NAMALWA (cell line): ENCODE measurements around the gene RELT.
A peak's percentile ranks its signal among the peaks of the same experiment; 100 is the strongest.

Experiments
- DNase-seq: peaks from one replicate; pipeline ENCODE4 v3.0.0-alpha.2; 2015; ENCODE audit warnings: low spot score

The RELT gene

DNA sequence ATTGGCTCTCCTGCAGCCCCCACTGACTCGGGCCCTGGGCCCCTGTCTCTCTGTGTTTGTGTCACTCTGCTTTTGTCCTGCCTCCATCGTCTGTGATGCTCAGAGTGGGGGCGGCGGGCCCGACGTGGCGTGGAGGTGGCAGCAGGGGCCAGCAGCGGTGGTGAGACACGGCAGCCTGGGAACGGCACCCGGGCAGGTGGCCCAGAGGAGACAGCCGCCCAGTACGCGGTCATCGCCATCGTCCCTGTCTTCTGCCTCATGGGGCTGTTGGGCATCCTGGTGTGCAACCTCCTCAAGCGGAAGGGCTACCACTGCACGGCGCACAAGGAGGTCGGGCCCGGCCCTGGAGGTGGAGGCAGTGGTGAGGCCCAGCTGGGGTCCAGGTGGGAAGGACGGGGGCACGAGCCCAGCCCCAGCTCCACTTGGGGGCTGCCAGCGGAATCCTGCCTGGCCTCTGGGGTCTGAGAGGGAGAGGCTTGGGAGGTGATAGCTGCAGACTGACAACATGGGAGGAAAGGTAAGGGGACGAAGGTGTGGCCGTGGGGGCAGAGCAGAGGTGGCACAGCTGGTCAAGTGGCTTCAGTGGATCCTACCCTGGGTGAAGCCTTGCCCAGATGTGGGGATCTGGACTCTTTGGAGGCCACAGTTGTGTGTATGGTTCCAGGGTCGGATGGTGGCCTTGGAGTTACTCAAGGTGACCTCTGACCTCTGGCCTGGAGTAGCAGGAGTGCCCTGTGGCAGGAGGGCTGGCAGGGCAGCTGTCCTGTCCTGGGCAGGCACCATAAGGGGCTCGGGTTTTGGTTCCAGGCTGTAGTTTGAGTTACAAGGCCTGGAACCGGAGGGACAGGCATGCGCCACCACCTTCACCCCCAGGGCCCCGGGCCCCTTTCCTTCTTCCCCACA, 16.2 kb downstream of the RELT start:
- no peak for DNase-seq

- no peak for DNase-seq
Observed at GRCh38 chr11:73393011-73393380, 16.8 kb downstream of the RELT start.

- peak; percentile 80 for DNase-seq
Observed at GRCh38 chr11:73393479-73394415, 17.5 kb downstream of the RELT start.

DNA sequence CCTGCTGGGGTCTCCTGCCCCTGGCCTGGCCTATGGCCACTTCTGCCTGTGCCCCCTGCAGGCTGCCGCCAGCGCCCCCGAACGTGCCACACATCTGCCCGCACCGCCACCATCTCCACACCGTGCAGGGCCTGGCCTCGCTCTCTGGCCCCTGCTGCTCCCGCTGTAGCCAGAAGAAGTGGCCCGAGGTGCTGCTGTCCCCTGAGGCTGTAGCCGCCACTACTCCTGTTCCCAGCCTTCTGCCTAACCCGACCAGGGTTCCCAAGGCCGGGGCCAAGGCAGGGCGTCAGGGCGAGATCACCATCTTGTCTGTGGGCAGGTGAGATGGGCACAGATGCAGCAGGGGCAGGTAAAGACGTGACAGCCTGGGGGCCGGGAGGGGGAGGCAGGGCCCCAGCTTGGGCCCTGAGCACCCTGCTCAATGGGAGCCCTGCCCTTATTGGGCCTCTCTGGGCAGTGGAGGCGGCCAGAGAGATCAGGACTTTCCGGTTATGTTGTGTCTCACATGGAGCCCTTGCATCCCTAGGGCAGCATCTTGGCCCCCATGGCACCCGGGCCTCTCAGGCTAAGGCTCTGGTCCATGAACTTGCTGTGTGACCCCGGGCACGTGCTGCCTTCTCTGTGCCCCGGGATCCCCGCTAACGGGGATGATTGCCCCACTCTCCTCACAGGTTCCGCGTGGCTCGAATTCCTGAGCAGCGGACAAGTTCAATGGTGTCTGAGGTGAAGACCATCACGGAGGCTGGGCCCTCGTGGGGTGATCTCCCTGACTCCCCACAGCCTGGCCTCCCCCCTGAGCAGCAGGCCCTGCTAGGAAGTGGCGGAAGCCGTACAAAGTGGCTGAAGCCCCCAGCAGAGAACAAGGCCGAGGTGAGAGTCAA, 18.5 kb downstream of the RELT start:
- DNase-seq: no peak

DNA sequence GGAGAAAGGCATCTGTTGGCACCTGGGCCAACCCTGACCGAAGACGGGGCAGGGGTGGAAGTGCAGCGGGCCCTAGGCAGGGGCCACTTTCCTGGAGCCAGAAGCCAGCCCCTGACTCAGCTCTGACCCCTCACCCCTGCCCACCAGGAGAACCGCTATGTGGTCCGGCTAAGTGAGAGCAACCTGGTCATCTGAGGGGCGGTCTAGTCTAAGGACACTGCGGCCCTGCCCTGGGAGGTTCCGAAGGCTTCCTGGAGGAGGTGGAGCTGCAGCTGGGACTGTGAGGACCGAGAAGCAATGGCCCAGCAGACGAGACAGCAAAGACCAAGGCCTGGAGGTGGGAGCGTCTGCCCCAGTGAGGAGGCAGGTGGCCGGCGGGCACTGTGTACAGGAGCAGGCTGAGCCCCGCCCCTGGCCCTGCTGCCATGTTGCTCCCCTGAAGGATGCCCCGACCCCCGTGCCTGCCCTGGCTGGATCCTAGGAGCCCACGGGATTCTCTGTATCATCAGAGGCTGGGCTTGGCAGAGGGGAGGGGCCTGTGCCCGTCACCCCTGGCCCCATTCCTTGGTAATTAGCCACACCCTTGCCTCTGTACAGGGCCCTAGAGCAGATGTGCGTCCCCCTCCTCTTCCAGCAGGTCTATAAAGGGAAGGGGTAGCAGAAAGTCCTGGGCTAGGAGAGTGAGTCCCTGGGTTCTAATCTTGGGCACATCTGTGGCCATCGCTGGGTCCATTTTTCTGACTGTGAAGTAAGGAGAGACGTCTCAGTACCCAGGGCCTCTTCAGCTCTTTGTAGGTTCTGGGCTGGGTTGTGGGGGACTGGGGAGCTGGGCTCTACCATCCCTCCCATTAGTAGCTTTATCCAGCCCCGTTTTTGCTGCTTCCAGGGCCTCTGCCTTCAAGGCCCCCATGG, 19.4 kb downstream of the RELT start:
- no peak for DNase-seq

GRCh38 chr11:73396251-73396930, 20.2 kb downstream of the RELT start:
- DNase-seq: no peak

- DNase-seq: no peak
Observed at GRCh38 chr11:73396985-73397384, 20.8 kb downstream of the RELT start.

DNA sequence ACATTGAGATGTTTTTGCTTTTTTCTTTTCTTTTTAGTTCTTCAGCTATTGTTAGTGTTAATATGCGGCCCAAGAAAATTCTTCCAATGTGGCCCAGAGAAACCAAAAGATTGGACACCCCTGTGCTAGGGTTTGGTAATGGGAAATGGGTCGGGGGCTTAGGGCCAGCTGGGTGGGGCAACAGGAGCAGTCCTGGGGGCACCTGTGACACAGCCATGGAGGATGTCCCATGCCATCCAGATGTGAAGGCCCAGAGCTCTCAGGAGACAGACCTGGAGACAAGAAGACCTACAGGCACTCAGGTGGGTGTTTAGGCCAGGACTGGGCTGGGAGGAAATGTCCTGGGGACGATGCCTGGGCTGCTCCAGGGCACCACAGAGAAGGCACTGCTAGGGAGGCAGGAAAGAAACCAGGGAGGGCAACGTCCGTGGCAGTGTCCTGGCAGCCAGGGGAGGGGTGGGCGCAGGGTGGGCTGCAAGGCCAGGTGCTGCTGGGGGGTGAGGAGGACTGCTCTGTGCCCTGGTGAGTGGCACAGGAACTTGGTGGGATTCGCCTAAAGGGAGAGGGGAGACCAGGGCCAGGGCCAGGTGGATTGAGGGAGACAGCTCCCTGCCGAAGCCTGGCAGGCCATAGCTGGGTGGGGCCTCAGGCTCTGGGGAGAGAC, 21.4 kb downstream of the RELT start:
- no peak for DNase-seq

- no peak for DNase-seq
Observed at GRCh38 chr11:73398132-73398526, 21.9 kb downstream of the RELT start.

DNA sequence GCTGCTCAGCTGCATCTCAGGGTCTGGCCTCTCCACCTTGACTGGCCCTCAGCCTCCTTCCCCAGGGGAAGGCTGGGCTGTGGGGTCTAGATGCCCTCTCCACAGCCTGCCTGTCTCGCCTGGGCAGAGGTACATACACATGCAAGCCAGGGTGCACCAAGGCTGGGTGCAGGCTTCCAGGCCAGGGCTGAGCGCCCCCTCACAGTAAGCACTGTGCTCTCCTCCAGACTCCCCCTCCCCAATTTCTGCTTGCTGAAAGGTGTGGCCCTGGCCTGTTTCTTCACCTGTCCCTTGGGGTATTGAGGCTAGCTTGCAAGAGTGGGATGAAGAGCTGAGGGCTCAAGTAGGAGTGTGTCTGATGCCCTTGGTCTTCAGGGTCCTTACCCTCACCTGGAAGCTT, 22.5 kb downstream of the RELT start:
- DNase-seq: no peak

- DNase-seq: no peak
Observed at GRCh38 chr11:73399159-73399590, 23.0 kb downstream of the RELT start.

GRCh38 chr11:73399636-73400035, 23.4 kb downstream of the RELT start:
- no peak for DNase-seq

DNA sequence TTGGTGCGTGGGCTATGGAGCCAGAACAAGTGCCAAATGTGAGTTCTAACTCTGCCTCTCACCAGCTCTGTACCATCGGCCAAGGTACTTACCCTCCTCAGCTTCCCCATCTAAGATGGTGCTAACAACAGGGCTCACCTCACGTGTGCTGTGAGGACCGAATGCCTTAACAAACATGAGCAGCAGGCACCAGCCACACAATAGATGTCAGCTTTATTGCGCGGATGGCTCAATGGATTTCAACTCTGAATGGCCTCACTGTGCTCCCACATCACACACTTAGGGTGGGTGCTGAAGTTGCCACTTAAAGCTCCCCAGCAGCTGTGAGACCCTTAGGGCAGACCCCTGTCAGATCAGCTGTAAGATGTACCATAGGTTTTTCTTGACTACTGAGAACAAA, 24.1 kb downstream of the RELT start:
- peak; percentile 16 for DNase-seq

DNA sequence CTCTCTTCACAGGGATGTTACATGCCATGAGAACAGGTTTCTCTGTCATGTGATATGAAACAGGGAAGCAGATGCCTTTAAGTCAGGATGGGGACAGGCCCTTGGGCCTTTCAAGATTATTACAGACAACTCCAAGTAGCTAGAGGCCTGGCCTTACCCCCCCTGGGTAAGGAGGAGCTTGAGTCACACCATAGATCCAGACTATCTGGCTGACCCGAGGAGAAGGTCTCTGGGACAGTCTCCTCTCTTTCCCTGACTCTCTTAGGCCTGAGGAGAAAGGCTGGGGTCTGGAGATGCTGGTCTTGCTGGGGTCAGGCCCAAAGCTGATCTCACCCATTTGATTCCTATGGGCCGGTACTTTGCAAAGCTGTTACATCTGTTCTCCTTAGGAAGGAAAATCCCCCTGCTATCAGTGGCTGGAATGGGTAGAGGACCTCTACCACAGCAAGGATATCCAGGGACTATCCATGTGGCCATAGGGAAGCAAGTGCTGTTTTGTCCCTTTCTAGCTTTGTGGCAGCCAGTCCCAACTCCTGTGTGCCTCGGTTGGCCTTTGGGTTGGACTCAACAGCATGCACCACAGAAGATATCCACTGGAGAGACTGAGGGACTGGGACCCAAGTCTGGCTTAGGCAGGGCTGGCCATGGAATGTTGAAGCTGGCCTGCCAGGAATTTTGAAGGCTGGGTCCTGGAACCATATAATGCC, 25.2 kb downstream of the RELT start:
- DNase-seq: peak; percentile 5

DNA sequence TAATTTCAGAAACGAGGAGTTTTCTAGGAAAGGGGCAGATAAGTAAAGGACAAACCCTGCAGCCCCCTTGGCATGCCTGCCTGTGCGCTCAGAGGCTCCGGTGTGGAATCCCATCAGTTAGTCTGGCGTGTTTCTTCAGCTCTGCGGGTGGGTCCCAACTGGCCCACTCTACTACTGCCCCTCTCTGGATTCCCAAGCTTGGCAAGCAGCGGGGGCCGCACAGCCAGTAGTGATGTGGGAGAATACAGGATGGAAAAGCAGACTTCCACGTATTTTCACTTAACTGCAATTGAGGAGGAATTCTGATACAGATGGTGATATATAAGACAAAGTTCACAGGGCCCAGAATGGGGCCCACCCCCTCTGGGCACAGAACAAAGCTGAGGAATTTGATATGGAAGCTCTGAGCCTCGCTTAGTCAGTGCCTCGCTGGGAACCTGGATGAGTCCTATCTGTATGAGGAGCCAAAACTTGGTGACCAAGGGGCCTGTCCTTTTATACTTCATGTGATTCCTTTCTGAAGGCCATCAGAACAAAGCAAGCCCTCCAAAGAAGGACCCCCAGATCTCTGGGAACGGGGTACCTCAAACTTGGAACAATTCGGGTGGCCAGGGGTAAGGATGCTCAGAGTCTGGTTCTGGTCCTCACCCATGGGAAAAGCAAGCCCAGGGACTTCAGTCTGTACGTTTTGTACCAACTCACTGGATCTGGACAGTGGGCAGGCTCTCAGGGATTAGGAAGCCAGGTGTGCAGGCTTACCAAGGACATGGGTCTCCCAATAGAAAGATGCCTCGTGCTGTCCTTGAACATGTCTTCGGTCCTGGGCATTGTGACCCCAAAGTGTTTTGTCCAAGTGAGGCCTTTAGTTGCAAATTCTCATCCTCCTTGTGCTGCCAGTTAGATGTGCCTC, 26.0 kb downstream of the RELT start:
- no peak for DNase-seq

- peak; percentile 77 for DNase-seq
Observed at GRCh38 chr11:73402834-73403185, 26.6 kb downstream of the RELT start.

- no peak for DNase-seq
Observed at GRCh38 chr11:73403541-73403940, 27.3 kb downstream of the RELT start.

DNA sequence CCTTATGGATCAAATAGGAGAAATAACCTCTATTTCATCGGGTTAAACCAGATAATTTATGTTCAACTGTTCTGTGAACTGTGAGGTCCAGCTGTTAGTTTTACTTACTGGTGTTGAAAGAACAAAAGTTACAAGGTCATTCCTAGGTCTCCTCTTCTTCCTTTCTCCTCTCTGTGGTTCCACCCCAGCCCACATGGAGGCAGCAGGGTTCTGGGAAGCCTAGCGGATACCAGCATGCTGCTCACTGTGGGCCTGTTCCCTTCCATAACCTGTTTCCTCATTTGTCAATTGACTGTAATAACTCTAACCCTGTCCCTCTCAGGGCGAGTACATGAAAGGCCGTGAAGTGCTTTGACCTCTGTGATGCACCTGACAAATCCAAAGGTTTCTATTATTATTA, 27.8 kb downstream of the RELT start:
- DNase-seq: no peak
